Lower leg skin (tissue), 4 donors: ENCODE data around the gene NEURL1B. TPM values are rescaled to one million over a fixed set of nuclear protein-coding genes. Genes with fewer than 3 reads are reported as not detected.
A peak's percentile ranks its signal among the peaks of the same experiment; 100 is the strongest.

Experiments
- DNase-seq, 2 donors: peaks; one replicate each; pipeline ENCODE4 v3.0.0-alpha.2; 2019; ENCODE audit warnings: low spot score in 2 of 2
- H3K4me3 ChIP-seq: fragments of 200-600 bp; sonication (generic); 2 replicates; pipeline ENCODE4 v1.5.1; 2017; ENCODE audit warnings: mild to moderate bottlenecking, low read depth; ENCODE audit not compliant: poor library complexity, severe bottlenecking
- POLR2A ChIP-seq, 2 donors: fragments of 450-650 bp; IDR thresholded peaks; one replicate each; pipeline ENCODE4 v1.6.1; 2016 to 2017; ENCODE audit warnings: antibody characterized with exemption in 2 of 2, mild to moderate bottlenecking in 1 of 2, moderate library complexity in 1 of 2
- WGBS, 2 donors: methylation state at CpG; one replicate each; pipeline ENCODE4 v1.1.5; 2018; 5-methylcytosine and 5-hydroxymethylcytosine counted together
- intact Hi-C: fragments of 100-400 bp; cut with DNase I; formaldehyde crosslinking; loops from one replicate; pipeline ENCODE4 v1.15.0; 2023; ENCODE audit warnings: low total_unique reads
- total RNA-seq, 4 donors: library from RNA; depleted of rRNA; stranded (reverse); fragments of >200 nt; gene quantifications; one replicate each; pipeline ENCODE4 v1.1.0, GENCODE V29; 2016
- TF ChIP-seq, protein P1 (sequence below), 3 donors: fragments of 450-650 bp; IDR thresholded peaks; one replicate each; pipeline ENCODE4 v1.5.1; 2016; ENCODE audit warnings: antibody characterized with exemption in 3 of 3, mild to moderate bottlenecking in 3 of 3, moderate library complexity in 2 of 3

NEURL1B gene
- total RNA-seq, 4 donors from 2014 or later, result 12.5 to 34.8 (median 20.9) TPM

- intact Hi-C loops, result loop anchor here (1.0 kb wide), 1 partner anchor 218 kb away; no protein-coding TSS in a partner anchor
- WGBS, 2 donors, result 36 to 37% methylated on average over 7 to 8 of the region's 9 CpGs
- DNase-seq, result no peak
- TF ChIP-seq, protein P1, sequence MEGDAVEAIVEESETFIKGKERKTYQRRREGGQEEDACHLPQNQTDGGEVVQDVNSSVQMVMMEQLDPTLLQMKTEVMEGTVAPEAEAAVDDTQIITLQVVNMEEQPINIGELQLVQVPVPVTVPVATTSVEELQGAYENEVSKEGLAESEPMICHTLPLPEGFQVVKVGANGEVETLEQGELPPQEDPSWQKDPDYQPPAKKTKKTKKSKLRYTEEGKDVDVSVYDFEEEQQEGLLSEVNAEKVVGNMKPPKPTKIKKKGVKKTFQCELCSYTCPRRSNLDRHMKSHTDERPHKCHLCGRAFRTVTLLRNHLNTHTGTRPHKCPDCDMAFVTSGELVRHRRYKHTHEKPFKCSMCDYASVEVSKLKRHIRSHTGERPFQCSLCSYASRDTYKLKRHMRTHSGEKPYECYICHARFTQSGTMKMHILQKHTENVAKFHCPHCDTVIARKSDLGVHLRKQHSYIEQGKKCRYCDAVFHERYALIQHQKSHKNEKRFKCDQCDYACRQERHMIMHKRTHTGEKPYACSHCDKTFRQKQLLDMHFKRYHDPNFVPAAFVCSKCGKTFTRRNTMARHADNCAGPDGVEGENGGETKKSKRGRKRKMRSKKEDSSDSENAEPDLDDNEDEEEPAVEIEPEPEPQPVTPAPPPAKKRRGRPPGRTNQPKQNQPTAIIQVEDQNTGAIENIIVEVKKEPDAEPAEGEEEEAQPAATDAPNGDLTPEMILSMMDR (IDR thresholded peaks at IDR 0.05), result no peak
- H3K4me3 ChIP-seq, result no peak overlapping the region
Measured at GRCh38 chr5:172713809-172714490, 72.9 kb downstream of the NEURL1B start.

- 27 to 36% methylated on average over 13 to 15 of the region's 15 CpGs for WGBS, 2 donors
- no peak overlapping the region for H3K4me3 ChIP-seq
- no peak for TF ChIP-seq POLR2A (IDR thresholded peaks at IDR 0.05)
- TF ChIP-seq, protein P1 (IDR thresholded peaks at IDR 0.05), result no peak
- peak; percentile 86 to 96 for DNase-seq
- intact Hi-C loops, result loop anchor here (5.0 kb wide), 2 partner anchors 58 to 583 kb away; partner anchors contain the start of gene DUSP1
Measured at GRCh38 chr5:172714491-172715420, 73.7 kb downstream of the NEURL1B start.

- TF ChIP-seq POLR2A (IDR thresholded peaks at IDR 0.05), result no peak
- TF ChIP-seq, protein P1 (IDR thresholded peaks at IDR 0.05), result no peak
- no peak overlapping the region for H3K4me3 ChIP-seq
- intact Hi-C loops, result loop anchor here (5.0 kb wide), 2 partner anchors 57 to 582 kb away; partner anchors contain the start of gene DUSP1
- no peak for DNase-seq
- WGBS, 2 donors, result 83 to 86% methylated on average over 6 of the region's 6 CpGs
Measured at GRCh38 chr5:172715421-172715780, 74.3 kb downstream of the NEURL1B start.

DNA sequence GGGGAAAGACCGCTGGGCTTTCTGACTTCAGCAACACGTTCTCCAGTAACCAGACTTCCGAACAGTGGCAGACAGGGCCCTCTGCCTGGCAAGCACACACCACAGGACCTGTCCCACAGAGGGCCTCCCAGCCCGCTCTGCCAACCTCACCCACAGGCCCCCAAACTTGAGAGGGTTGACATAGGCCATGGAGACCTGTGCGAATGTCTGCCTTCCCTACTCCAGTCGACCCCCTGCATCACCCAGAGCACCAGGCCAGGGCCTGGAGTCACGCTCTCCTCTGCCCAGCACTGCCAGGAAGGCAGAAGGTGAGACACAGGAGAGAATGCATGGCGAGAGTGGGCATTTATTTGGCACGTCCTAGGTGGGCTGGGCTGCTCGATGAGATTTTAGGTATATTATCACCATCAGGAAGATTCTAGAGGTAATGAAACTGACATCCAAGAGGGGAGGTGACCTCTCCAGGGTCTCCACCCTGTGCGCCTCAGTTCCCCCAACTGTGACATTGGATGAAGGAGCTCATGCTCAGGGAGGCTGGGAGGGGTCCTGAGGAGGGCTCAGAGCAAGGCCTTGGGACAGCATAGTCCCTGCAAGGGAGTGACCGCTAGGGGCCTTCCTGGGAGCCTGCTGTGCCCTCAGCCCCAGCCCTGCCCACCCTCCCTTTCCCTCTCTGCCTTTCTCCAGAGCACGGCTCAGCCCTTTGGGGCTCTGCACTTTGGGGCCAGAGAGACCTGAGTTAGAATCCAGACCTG, 75.0 kb downstream of the NEURL1B start:
- TF ChIP-seq, protein P1 (IDR thresholded peaks at IDR 0.05), result no peak
- TF ChIP-seq POLR2A (IDR thresholded peaks at IDR 0.05), result no peak
- intact Hi-C loops, result loop anchor here (5.0 kb wide), 2 partner anchors 56 to 581 kb away; partner anchors contain the start of gene DUSP1
- no peak overlapping the region for H3K4me3 ChIP-seq
- DNase-seq, result no peak
- 80 to 83% methylated on average over 13 of the region's 13 CpGs for WGBS, 2 donors

DNA sequence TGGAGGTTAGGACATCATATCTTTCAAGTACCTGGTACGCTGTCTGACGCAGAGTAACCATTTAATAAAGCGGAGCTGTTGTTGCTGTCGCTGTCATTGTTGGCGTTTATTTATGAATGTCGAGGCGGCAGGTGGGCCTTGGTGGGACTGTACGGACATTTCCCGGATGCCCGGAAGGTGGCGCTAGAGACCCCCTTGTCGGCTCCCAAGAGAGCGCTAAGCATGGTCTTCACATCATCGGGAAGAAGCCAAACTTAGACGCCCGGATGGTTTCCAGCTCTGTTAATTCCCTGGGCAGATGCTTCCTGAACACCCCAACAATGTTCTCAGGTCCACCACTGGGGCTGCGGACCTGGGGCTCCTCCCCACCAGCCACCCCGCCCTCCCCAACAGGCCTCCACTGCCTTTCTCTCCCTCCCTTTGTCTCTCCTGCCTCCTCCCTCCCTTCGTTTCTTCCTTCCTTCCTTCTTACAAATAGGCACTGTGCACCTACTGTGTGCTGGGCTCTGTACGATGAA, 75.8 kb downstream of the NEURL1B start:
- intact Hi-C loops, result loop anchor here (5.0 kb wide), 2 partner anchors 55 to 580 kb away; partner anchors contain the start of gene DUSP1
- peak; percentile 85 to 97 for DNase-seq
- H3K4me3 ChIP-seq, result no peak overlapping the region
- TF ChIP-seq, protein P1 (IDR thresholded peaks at IDR 0.05), result peak in 1 of 3 donors; percentile 66
- TF ChIP-seq POLR2A (IDR thresholded peaks at IDR 0.05), result no peak
- 4 to 9% methylated on average over 20 of the region's 20 CpGs for WGBS, 2 donors
